ENCODE results near the gene YOD1. TPM values are rescaled to one million over a fixed set of nuclear protein-coding genes. Genes with fewer than 3 reads are reported as not detected.
A peak's percentile ranks its signal among the peaks of the same experiment; 100 is the strongest.

YOD1 gene
- total RNA-seq, 1 donor from 2014 or later, result 15.5 TPM

- DNase-seq (ENCODE audit: low read depth), result no peak
Observed at GRCh38 chr1:207072233-207072632, 21.2 kb upstream of the YOD1 start.

DNA sequence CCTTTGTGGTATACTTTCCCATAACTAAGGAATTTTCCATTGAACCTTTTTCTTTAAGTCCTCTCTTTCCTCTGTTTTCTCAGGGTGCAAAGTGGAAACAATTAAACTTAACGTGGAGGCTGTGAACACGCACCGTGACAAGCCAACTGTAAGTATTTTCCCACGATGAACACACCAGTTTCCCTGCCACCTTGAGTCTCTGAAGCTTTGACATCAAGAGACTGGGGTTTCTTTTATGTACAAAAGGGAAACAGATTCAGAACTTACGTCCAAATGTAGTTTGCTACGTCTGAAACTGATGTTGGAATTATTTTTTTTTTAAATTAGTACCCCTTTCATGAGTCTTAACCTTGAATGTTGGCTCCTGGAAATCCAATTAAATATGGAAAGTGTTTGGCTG lies 20.4 kb upstream of the YOD1 start:
- DNase-seq (ENCODE audit: low read depth), result no peak

GRCh38 chr1:207070811-207071210 lies 19.8 kb upstream of the YOD1 start:
- no peak for DNase-seq (ENCODE audit: low read depth)

DNA sequence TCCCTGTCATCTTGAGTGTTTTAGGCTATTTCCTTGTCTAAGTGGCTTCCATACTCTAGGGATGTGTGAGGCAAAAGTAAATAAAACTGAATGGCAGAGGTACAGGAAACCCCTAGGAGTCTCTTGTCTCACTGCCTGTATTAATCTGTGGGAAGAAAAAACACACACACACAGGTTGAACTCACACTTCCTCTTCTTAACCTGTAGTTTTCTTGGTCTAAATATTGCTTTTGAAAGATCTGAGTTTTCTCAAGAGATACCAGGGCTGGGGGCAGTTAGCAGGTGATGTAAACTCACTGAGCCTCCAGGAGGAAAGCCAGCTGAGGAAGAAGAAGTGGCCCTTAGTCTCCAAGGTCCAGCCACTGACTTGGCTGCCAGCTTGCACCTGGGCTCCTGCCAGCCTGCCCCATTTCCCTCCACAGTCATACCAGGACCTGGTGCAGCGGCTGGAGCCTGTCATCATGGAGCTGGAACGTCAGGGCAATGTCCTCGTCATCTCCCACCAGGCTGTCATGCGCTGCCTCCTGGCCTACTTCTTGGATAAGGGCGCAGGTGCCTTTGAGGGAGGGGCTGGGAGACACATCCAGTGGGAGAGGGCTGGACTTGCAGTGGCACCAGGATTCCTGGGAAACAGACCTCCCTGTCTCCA lies 19.0 kb upstream of the YOD1 start:
- no peak for DNase-seq (ENCODE audit: low read depth)

- DNase-seq (ENCODE audit: low read depth), result no peak
Observed at GRCh38 chr1:207069061-207069460, 18.1 kb upstream of the YOD1 start.

GRCh38 chr1:207067665-207068064 lies 16.7 kb upstream of the YOD1 start:
- peak; percentile 31 for DNase-seq (ENCODE audit: low read depth)

- no peak for DNase-seq (ENCODE audit: low read depth)
Observed at GRCh38 chr1:207067185-207067584, 16.2 kb upstream of the YOD1 start.

- DNase-seq (ENCODE audit: low read depth), result no peak
Observed at GRCh38 chr1:207064561-207064960, 13.6 kb upstream of the YOD1 start.

DNA sequence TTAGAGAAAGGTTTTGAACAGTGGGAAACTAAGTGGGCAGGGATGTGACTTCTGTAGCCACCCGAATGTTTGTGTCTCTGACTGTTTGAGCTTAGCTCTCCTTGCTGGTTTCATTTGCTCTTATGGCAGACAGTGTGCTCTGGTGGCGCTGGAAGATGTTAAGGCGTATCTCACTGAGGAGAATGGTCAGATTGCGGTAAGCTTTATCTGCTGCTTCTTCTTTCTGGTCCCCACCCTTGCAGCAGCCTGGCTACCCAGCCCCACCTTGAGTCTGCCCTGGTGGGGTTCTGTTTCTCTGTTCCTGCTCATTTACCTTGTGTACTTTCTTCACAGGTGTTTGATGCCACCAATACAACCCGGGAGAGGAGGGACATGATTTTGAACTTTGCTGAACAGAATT lies 12.0 kb upstream of the YOD1 start:
- DNase-seq (ENCODE audit: low read depth), result no peak

DNA sequence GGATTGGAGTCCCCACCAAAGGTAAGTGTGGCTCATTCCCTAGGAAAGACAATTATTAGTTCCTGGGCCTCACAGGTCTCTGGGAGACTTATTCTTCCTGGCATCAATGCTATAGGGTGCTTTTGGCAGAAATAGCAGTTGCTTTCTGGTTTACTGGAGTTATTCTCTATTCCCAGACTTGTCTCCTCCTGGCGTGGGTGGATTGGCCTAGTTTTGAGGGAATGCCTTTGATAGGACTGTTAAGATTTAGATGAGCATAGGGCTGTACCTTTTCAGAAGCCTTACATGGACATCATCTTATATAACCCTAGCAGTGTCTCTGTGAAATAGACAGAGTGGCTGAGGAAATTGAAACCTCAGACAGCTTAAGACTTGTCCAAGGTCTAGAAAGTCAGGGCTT lies 11.1 kb upstream of the YOD1 start:
- DNase-seq (ENCODE audit: low read depth), result no peak

DNA sequence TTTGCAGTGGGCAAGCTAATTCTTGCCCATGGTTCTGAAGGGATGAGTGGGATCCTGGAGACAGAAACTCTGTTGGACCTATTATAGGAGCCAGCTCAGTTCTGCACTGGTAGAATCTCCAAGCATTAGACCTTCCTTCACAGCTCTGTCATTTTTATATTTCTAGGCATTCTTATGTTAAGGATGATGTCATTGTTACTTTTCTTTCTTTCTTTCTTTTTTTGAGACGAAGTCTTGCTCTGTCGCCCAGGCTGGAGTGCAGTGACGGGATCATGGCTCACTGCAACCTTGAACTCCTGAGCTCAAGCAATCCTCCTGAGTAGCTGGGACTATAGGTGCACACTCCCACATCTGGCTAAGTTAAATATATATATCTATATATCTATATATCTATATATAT lies 9.6 kb upstream of the YOD1 start:
- DNase-seq (ENCODE audit: low read depth), result no peak

- DNase-seq (ENCODE audit: low read depth), result no peak
Observed at GRCh38 chr1:207059881-207060280, 8.9 kb upstream of the YOD1 start.

DNA sequence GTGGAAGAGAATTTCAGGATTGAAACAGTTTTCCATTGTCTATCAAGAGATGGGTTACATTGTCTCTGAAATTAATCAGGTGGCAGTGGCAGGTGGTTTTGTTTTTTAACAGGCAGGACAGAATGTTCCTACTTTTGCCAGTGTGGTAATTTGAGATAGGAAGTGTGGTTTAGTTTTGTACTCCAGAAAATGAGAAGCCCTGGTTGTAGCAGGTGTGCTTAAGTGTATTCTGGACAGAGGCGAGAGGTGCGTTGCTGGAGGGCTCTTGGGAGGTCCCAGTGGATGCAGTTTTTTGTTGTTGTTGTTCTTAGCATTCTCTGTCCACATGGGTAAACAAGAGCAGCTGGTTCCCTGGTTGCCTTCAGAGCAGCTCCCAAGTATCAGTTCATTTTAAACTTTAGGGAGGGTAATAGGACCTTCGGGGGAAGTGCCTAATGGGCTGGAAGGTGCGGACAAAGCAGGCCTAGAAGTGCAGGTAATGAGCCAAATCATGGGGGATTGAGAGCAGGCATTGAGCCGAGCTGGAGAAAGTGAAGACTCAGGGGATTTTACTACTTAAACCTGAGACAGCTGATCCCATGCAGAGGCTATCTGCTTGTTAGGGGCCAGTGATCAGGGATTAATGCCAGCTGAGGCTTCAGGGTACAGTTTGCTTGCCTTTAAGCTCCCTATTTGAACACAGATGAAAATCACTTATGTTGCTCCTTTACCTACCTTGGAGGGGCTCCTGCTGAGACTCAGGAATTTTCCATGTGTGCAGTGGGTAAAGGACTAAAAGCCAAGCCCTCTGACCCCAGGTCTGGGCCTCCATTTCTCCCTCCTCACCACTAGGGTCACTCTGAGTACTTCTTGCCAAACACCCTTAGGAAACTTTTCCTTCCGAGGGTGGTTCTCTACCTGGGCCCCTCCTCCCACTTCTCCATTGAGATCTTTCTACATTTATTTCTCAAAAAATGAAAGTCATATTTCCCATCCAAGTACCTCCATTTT lies 8.2 kb upstream of the YOD1 start:
- DNase-seq (ENCODE audit: low read depth), result no peak

- no peak for DNase-seq (ENCODE audit: low read depth)
Observed at GRCh38 chr1:207058252-207058651, 7.2 kb upstream of the YOD1 start.

DNA sequence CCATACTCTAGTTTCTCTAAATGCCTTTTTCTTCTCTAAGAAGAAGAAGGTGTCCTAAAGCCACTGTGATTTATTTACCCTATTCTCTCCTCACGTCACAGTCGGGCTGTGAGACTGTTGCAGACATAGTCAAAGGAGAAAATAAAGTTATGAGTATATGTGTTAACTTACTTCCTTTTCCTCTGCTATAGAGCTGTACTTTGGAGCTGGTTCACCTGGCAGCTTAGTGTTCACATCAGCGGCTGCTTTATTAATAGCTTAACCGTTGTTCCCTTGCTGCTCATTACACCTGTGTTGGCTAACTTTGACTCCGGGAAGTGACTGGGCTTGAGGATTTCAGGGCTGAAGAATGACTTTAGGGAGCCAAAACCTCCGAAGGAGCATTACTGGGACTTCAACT lies 5.7 kb upstream of the YOD1 start:
- no peak for DNase-seq (ENCODE audit: low read depth)

DNA sequence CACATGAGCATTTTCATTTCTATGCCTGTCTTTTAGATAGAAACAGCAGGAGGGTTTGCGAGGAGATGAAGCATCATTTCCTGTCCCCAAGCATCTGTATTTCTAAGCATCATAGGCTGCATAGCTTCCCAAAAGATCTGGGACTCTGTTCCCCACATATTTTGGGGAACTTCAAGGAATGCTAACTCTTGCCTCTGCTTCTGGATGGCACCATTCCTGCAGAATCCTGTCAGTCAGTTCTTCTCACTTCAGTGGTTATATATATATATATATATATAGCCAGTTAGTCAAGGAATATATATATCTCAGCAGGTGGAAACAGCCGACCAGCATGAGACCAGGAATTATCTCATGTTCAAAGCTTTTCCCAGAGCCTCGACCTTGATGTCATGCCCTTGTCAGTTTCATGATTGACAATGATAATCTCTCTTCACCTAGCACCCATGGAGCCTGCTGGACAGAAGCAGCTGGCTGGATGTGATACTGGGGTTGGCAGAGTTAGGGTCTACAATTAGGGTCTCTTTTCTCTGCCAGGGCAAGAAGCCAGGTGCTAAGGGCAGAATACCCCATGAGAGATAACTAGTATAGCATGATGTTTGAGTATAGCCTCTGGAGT lies 4.5 kb upstream of the YOD1 start:
- DNase-seq (ENCODE audit: low read depth), result no peak

GRCh38 chr1:207054491-207054890 lies 3.5 kb upstream of the YOD1 start:
- DNase-seq (ENCODE audit: low read depth), result no peak

DNA sequence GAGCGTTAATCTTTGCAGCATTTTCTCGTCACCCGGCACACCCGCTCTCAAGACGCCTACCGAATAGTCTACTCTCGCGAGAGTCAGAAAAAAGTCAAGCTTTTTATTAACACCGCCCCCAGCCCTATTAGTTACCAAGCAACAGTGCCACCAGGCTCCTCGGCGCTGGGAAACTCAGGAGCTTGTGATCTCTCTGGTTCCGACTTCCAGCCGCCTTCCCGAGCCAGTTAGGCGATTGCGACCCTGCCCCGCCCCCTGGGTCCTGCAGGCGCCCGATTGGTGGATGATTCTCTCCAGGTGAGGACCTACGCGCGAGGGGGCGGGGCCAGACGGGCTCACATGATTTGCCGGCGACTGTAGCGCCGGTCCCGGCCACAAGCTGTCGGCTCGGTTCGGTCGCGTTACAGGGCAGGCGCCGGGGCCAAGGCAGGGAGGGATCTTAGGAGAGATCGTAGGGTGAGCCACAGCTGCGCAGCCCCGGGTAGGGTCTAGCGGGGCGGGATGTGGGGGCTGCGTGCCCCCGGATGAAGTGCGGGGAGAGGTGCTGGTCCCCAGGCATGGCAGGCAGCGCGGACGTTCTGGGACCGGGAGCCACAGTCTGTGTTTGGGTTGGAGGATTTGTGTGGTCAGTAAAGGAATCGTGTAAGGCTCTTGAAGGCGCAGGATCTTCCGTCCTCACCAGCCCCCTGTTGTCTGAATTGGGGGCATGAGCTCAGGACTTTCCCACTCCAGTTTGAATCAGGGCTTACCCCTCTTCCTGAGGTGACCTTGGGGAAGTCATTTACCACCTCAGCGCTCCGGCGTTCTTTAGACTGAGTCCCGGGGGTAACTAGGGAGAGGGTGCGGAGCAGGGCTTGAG lies 2.1 kb upstream of the YOD1 start, which contains the start of gene PFKFB2:
Gene PFKFB2, plus strand, starts transcription at position 365 of the 859 bp plus-strand sequence. CDS start 1,443 bp downstream, outside the sequence.
- peak; percentile 99 for DNase-seq (ENCODE audit: low read depth)

DNA sequence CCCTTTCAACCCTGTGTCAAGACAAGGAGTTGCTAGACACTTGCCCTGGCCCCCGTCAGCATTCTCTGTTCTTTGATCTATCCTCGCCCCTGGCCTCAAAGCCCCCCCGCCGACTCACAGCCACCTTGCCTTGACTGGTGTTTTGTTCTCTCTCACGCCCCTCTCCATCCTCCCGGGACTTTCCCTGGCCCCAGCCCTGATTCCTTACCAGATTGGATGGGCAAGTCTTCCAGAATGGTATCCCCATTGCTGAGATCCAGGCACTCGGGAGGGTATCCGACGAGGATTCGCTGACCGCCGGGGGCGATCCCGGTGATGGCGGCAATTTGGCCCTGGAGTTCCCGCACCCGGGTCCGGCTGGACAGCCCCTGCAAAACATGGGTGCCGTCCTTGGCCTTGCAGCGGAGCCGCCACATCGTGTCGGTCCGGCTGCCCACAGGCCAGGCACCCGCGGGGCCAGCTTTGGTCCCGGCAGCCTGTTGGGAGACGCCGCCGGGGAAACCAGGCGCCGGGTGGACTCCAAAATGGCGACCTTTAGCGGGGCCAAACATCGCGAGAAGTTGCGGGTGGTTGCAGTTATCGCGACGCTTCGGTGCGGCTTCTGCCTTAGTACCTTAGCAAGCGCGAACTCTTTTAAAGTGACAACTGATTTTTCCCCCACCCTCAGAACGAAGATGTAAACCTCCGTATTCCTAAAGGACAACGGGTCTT lies 373 bp downstream of the YOD1 start:
- peak; percentile 84 for DNase-seq (ENCODE audit: low read depth)

DNA sequence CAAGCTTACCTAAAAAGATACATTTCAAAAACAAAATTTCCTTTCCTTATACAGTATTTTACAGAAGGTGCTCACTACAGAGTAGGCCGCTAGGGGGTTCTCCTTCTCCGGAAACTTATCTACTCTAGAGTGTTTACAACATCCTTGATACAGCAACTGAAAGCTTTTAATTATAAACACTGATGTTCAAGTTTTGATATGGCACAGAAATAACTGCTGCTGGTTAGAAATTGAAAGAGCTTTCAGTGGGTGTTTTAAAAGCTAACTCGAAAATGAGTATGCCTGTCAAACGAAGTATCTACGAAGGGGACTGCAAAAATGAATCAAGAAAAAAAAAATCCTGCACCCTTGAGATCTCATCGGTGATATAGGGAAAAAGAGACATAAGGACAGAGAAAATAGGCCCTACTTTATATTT lies 1.0 kb downstream of the YOD1 start:
- DNase-seq (ENCODE audit: low read depth), result peak; percentile 65

- no peak for DNase-seq (ENCODE audit: low read depth)
Observed at GRCh38 chr1:207049514-207049913, 1.5 kb downstream of the YOD1 start.
